CD14-positive monocyte (primary cell): Measurements from ENCODE around the gene POC1B. TPM values are rescaled to one million over a fixed set of nuclear protein-coding genes. Genes with fewer than 3 reads are reported as not detected.

Experiments used
- DNase-seq, 3 donors: peaks; one replicate each; pipeline ENCODE4 v3.0.0-alpha.2; 2011 to 2022
- H2AFZ ChIP-seq: 2 replicates; pipeline ENCODE4 v1.6.0; 2012; ENCODE audit warnings: mild to moderate bottlenecking, low read depth, low read length, inconsistent platforms; ENCODE audit not compliant: insufficient read depth, poor library complexity, severe bottlenecking
- H3K27ac ChIP-seq, 2 donors: 1 replicate in 1 of 2; 2 replicates in 1 of 2; pipeline ENCODE4 v1.5.1; 2012 to 2013; ENCODE audit warnings: low read length in 2 of 2, control low read depth in 1 of 2, inconsistent platforms in 1 of 2, low read depth in 1 of 2, mild to moderate bottlenecking in 1 of 2
- H3K27me3 ChIP-seq, 2 donors: one replicate each; pipeline versions ENCODE4 v1.6.0 to v1.6.1; 2011 to 2013; ENCODE audit warnings: low read length in 2 of 2; ENCODE audit not compliant: control insufficient read depth in 2 of 2, insufficient read depth in 2 of 2
- H3K36me3 ChIP-seq, 2 donors: replicated peaks in 1 of 2; 1 replicate in 1 of 2; 2 replicates in 1 of 2; pipeline versions ENCODE4 v1.5.1 to v1.6.1; 2012 to 2013; ENCODE audit warnings: low read length in 2 of 2, control low read depth in 1 of 2, inconsistent platforms in 1 of 2, mild to moderate bottlenecking in 1 of 2; ENCODE audit not compliant: insufficient read depth in 2 of 2, control insufficient read depth in 1 of 2
- H3K4me1 ChIP-seq, 2 donors: 1 replicate in 1 of 2; 2 replicates in 1 of 2; pipeline versions ENCODE4 v1.5.1 to v1.6.1; 2012 to 2013; ENCODE audit warnings: low read length in 2 of 2, control low read depth in 1 of 2, inconsistent platforms in 1 of 2, mild to moderate bottlenecking in 1 of 2, moderate library complexity in 1 of 2; ENCODE audit not compliant: insufficient read depth in 2 of 2, control insufficient read depth in 1 of 2
- H3K4me2 ChIP-seq: replicated peaks from 2 replicates; pipeline ENCODE3; 2012; ENCODE audit warnings: low read length, moderate library complexity, mild to moderate bottlenecking; ENCODE audit not compliant: poor library complexity, severe bottlenecking; ENCODE audit errors: extremely low read depth
- H3K4me3 ChIP-seq, 3 experiments: fragments of 200-600 bp in 1 of 3; sonication (generic) in 1 of 3; replicated peaks in 1 of 3; 1 replicate in 2 of 3; 2 replicates in 1 of 3; pipeline ENCODE4 v1.5.1; 2011 to 2013; ENCODE audit warnings: low read length in 3 of 3, mild to moderate bottlenecking in 3 of 3, control low read depth in 2 of 3, low read depth in 2 of 3, inconsistent platforms in 1 of 3, moderate library complexity in 1 of 3
- H3K79me2 ChIP-seq: 2 replicates; pipeline ENCODE4 v1.6.0; 2012; ENCODE audit warnings: mild to moderate bottlenecking, control low read depth, inconsistent platforms, low read length, moderate library complexity; ENCODE audit not compliant: insufficient read depth
- H3K9ac ChIP-seq: 2 replicates; pipeline ENCODE4 v1.6.0; 2017; ENCODE audit warnings: low read length, mild to moderate bottlenecking; ENCODE audit not compliant: insufficient read depth, poor library complexity, severe bottlenecking
- H3K9me3 ChIP-seq, 2 donors: replicated peaks in 1 of 2; 1 replicate in 1 of 2; 2 replicates in 1 of 2; pipeline versions ENCODE4 v1.5.1 to v1.6.1; 2012 to 2013; ENCODE audit warnings: low read length in 2 of 2, control low read depth in 1 of 2; ENCODE audit not compliant: control insufficient read depth in 1 of 2, insufficient read depth in 1 of 2
- H4K20me1 ChIP-seq: 2 replicates; pipeline ENCODE4 v1.6.0; 2012; ENCODE audit warnings: mild to moderate bottlenecking, low read length, control low read depth, moderate library complexity; ENCODE audit not compliant: insufficient read depth
- H3K27ac Mint-ChIP-seq, 7 donors: one replicate each; pipeline ENCODE4 v1.8.0; 2020; ENCODE audit warnings: mild to moderate bottlenecking in 7 of 7, mixed read lengths in 7 of 7, moderate library complexity in 6 of 7, inconsistent platforms in 2 of 7
- H3K27me3 Mint-ChIP-seq, 3 donors: one replicate each; pipeline ENCODE4 v1.8.0; 2021 to 2022; ENCODE audit warnings: low read depth in 3 of 3, mild to moderate bottlenecking in 3 of 3, mixed read lengths in 3 of 3, moderate library complexity in 3 of 3, inconsistent platforms in 1 of 3
- H3K36me3 Mint-ChIP-seq, 2 donors: one replicate each; pipeline ENCODE4 v1.8.0; 2020; ENCODE audit warnings: mixed read lengths in 2 of 2, inconsistent platforms in 1 of 2, mild to moderate bottlenecking in 1 of 2
- H3K4me1 Mint-ChIP-seq: one replicate; pipeline ENCODE4 v1.8.0; 2020; ENCODE audit warnings: mild to moderate bottlenecking, mixed read lengths
- H3K4me3 Mint-ChIP-seq, 2 donors: one replicate each; pipeline ENCODE4 v1.8.0; 2020; ENCODE audit warnings: mild to moderate bottlenecking in 2 of 2, mixed read lengths in 2 of 2, moderate library complexity in 1 of 2
- H3K9me3 Mint-ChIP-seq, 7 donors: one replicate each; pipeline ENCODE4 v1.8.0; 2020 to 2022; ENCODE audit warnings: mixed read lengths in 7 of 7, mild to moderate bottlenecking in 6 of 7, moderate library complexity in 6 of 7, inconsistent platforms in 2 of 7
- WGBS: methylation state at CpG from one replicate; pipeline ENCODE4 v1.1.5; 2013; ENCODE audit warnings: missing lambda C conversion rate; ENCODE audit not compliant: insufficient coverage; 5-methylcytosine and 5-hydroxymethylcytosine counted together
- intact Hi-C, 2 donors: fragments of 100-400 bp; cut with micrococcal nuclease; formaldehyde crosslinking; loops; one replicate each; pipeline versions ENCODE4 v1.15.0 to v1.15.1; 2023
- polyA plus RNA-seq, 3 donors: library from polyadenylated mRNA; depleted of rRNA in 1 of 3; unstranded in 2 of 3; stranded (reverse) in 1 of 3; fragments of 300-500 nt in 2 of 3; fragments of >200 nt in 1 of 3; fragmentation: Illumina TruSeq in 2 of 3; gene quantifications; 1 replicate in 2 of 3; 2 replicates in 1 of 3; pipeline ENCODE4 v1.2.3, GENCODE V29; 2012 to 2021
- TF ChIP-seq, protein P1 (sequence below): fragments of 200-600 bp; IDR thresholded peaks from one replicate; pipeline ENCODE4 v1.8.0; 2022; ENCODE audit warnings: antibody characterized with exemption, mild to moderate bottlenecking

The POC1B gene
- polyA plus RNA-seq, 3 donors: 8.4 to 32.0 (median 29.7) TPM

DNA sequence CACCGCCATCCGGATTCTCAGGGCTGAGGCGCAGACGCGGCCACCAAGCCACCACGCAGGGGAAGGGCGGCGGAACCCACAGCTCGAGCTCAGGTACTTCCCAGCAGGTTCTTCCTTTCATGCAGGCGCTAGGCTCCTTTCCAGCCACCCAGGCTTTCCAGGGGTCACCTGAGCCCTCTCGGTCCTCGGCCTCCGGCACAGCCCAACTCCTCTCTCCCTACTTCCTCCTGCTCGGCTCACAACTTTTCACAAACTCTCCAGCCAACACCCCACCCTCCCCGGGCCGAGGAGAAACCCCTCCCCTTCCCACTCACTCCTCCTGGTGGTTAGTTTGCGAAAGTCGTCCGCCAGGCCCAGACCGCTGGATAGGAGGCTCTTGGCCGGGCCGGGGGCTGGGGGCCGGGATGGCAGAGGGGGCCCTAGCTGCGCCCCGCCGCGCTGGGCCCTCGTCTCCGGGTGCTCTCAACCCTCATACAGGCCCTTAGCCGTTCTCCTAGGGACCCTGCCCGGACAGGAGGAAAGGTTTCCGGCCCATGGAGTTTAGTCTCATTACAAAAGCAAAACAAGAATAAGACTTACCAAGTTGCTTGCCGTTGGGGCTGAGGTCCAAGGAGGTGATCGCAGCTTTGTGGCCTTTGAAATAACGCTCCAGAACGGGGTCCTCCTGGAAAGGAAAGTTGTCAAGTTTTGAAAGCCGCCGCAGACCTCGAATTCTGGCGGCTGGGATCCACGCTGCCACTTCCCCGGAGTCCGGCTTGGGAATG lies 1.1 kb downstream of the POC1B start, which contains the start of gene GALNT4:
TSS of gene GALNT4 (minus strand) at position 256 of the 764 bp plus-strand sequence. CDS start at position 9, 247 bp downstream.
- Histone ChIP-seq H3K27me3 (no peaks in the 10 kb centered on the region), H3K4me1 (peaks cover 37 to 52% of the 10 kb centered on the region in 2 donors), H3K27ac (peak within 1 kb of the TSS; percentile 79 to 85), H2AFZ (peak within 1 kb of the TSS; percentile 97), H3K36me3 (no peaks in the 10 kb centered on the region), H3K79me2 (peaks cover 63% of the 10 kb centered on the region), H3K4me3 (peak within 1 kb of the TSS; percentile 80 to 91 (median 90)), H3K9me3 (peaks cover 0 to 2% of the 10 kb centered on the region in 2 donors), H3K9ac (peak within 1 kb of the TSS; percentile 81), H3K4me2 (peak within 1 kb of the TSS; percentile 97), H4K20me1 (peaks cover 18% of the 10 kb centered on the region)
- H3K4me1 Mint-ChIP-seq: peaks cover 54% of the 10 kb centered on the region
- H3K4me3 Mint-ChIP-seq: peak within 1 kb of the TSS; percentile 98 to 99
- WGBS: under 1% methylated on average over 35 of the region's 43 CpGs
- peak within 1 kb of the TSS; percentile 89 to 96 (median 94) for H3K27ac Mint-ChIP-seq
- no peaks in the 10 kb centered on the region for H3K27me3 Mint-ChIP-seq
- DNase-seq: peak; percentile 80 to 86 (median 85)
- peaks cover 1 to 6% (median 4%) of the 10 kb centered on the region in 7 donors for H3K9me3 Mint-ChIP-seq
- intact Hi-C loops: loop anchor here (2.0 to 10.0 kb wide), 6 partner anchors 50 to 1380 kb away; partner anchors contain the start of genes CEP290 (in 1 of the 2), DUSP6 (in 1 of the 2) and TMTC3 (in 1 of the 2)
- TF ChIP-seq, protein P1, sequence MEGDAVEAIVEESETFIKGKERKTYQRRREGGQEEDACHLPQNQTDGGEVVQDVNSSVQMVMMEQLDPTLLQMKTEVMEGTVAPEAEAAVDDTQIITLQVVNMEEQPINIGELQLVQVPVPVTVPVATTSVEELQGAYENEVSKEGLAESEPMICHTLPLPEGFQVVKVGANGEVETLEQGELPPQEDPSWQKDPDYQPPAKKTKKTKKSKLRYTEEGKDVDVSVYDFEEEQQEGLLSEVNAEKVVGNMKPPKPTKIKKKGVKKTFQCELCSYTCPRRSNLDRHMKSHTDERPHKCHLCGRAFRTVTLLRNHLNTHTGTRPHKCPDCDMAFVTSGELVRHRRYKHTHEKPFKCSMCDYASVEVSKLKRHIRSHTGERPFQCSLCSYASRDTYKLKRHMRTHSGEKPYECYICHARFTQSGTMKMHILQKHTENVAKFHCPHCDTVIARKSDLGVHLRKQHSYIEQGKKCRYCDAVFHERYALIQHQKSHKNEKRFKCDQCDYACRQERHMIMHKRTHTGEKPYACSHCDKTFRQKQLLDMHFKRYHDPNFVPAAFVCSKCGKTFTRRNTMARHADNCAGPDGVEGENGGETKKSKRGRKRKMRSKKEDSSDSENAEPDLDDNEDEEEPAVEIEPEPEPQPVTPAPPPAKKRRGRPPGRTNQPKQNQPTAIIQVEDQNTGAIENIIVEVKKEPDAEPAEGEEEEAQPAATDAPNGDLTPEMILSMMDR: peak; percentile 70
- peaks cover 12 to 16% of the 10 kb centered on the region in 2 donors for H3K36me3 Mint-ChIP-seq

DNA sequence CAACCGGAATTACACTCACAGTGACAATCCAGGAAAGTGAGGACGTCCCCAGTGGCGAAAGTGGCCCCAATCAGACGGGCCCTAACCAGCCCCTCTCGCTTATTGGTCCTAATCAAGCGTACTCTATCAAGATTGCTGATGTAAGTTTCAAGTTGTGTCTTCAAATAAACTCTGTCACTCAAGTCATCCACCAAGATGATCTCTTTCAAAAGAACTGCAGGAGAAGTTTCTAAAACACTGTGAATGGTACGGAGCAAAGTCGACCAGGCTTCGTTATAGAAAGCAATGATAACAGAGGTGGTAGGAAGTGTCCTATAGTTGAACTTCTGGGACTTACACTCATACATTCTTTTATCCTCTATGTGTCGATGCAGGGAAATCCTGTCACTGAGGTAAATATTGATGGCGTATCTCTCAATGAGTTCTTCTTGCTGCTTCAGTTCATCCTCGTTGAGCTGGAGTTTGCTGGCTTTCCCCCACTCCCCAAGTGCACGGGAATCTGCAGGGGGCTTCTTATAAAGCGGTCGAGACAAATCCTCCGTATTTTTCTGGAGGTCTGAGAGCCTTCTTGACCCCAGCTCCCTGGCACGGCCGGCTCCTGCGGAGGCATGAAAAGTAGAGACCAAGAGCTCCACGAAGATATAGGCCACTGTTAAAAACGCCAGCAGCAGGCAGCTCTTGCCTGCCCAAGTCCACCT lies 1.9 kb downstream of the POC1B start:
- Mint-ChIP-seq H3K4me1 (peaks cover 53% of the 10 kb centered on the region), H3K36me3 (peaks cover 12 to 16% of the 10 kb centered on the region in 2 donors), H3K9me3 (peaks cover 1 to 6% (median 4%) of the 10 kb centered on the region in 7 donors), H3K4me3 (peak overlapping the region; percentile 98 to 99), H3K27me3 (no peaks in the 10 kb centered on the region), H3K27ac (peak overlapping the region; percentile 89 to 96 (median 93))
- Histone ChIP-seq H2AFZ (peak overlapping the region; percentile 97), H3K36me3 (no peaks in the 10 kb centered on the region), H3K4me1 (peaks cover 37 to 52% of the 10 kb centered on the region in 2 donors), H3K27me3 (no peaks in the 10 kb centered on the region), H3K27ac (peak overlapping the region; percentile 79 to 85), H3K4me3 (peak overlapping the region; percentile 80 to 91 (median 90)), H3K79me2 (peaks cover 65% of the 10 kb centered on the region), H4K20me1 (peaks cover 21% of the 10 kb centered on the region), H3K9ac (peak overlapping the region; percentile 81), H3K9me3 (peaks cover 0 to 2% of the 10 kb centered on the region in 2 donors), H3K4me2 (peak overlapping the region; percentile 97)
- no peak for DNase-seq
- WGBS: 33% methylated on average over 16 of the region's 21 CpGs
- intact Hi-C loops: loop anchor here (2.0 to 10.0 kb wide), 3 partner anchors 49 to 1379 kb away; partner anchors contain the start of genes CEP290 (in 1 of the 2) and TMTC3 (in 1 of the 2)
- TF ChIP-seq, protein P1: no peak
